Skin epidermis (tissue), 12 donors: Measurements from ENCODE around the gene HSD11B2.
A peak's percentile ranks its signal among the peaks of the same experiment; 100 is the strongest.

Source experiments
- H3K27ac ChIP-seq, 21 experiments: fragments of 200-600 bp; sonication (generic) in 11 of 21; one replicate each; pipeline ENCODE4 v1.5.0; 2020; ENCODE audit warnings: mild to moderate bottlenecking in 3 of 21, inconsistent platforms in 2 of 21, moderate library complexity in 2 of 21
- H3K4me3 ChIP-seq, 7 experiments: fragments of 200-600 bp; sonication (generic) in 2 of 7; one replicate each; pipeline ENCODE4 v1.5.0; 2020; ENCODE audit warnings: inconsistent platforms in 2 of 7, mild to moderate bottlenecking in 2 of 7, moderate library complexity in 1 of 7

Gene HSD11B2

GRCh38 chr16:67411339-67411738 is 19.6 kb upstream of the HSD11B2 start:
- Histone ChIP-seq H3K4me3 (no peak overlapping the region), H3K27ac (no peak overlapping the region)

- H3K4me3 ChIP-seq = no peak overlapping the region
- peak overlapping the region in 2 of 21 experiments; percentile 3 to 42 for H3K27ac ChIP-seq
Observed at GRCh38 chr16:67412294-67412693, 18.6 kb upstream of the HSD11B2 start.

GRCh38 chr16:67413978-67414911 is 16.7 kb upstream of the HSD11B2 start:
- Histone ChIP-seq H3K27ac (peak overlapping the region in 12 of 21 experiments; percentile 6 to 92 (median 26)), H3K4me3 (no peak overlapping the region)

- Histone ChIP-seq H3K4me3 (peak overlapping the region; percentile 52 to 70 (median 67)), H3K27ac (peak overlapping the region in 18 of 21 experiments; percentile 59 to 95 (median 89))
Observed at GRCh38 chr16:67415421-67415820, 15.5 kb upstream of the HSD11B2 start.

GRCh38 chr16:67415872-67416793 is 14.8 kb upstream of the HSD11B2 start, which contains the start of gene ZDHHC1:
Gene ZDHHC1 (minus strand): TSS chr16:67416477. CDS start chr16:67407775, 8,702 bp downstream.
- Histone ChIP-seq H3K4me3 (peak within 1 kb of the TSS; percentile 52 to 70 (median 67)), H3K27ac (peak within 1 kb of the TSS; percentile 59 to 95 (median 88))

GRCh38 chr16:67417333-67418061 is 13.4 kb upstream of the HSD11B2 start:
- H3K27ac ChIP-seq = peak overlapping the region in 3 of 21 experiments; percentile 32 to 86 (median 84)
- H3K4me3 ChIP-seq = no peak overlapping the region

- Histone ChIP-seq H3K27ac (no peak overlapping the region), H3K4me3 (no peak overlapping the region)
Observed at GRCh38 chr16:67419502-67419901, 11.4 kb upstream of the HSD11B2 start.

GRCh38 chr16:67419931-67420330 is 11.0 kb upstream of the HSD11B2 start:
- Histone ChIP-seq H3K27ac (no peak overlapping the region), H3K4me3 (no peak overlapping the region)

GRCh38 chr16:67421030-67421429 is 9.9 kb upstream of the HSD11B2 start:
- Histone ChIP-seq H3K27ac (no peak overlapping the region), H3K4me3 (no peak overlapping the region)

GRCh38 chr16:67423015-67423414 is 7.9 kb upstream of the HSD11B2 start:
- no peak overlapping the region for H3K27ac ChIP-seq
- H3K4me3 ChIP-seq = no peak overlapping the region

GRCh38 chr16:67423611-67424260 is 7.2 kb upstream of the HSD11B2 start:
- no peak overlapping the region for H3K27ac ChIP-seq
- no peak overlapping the region for H3K4me3 ChIP-seq

GRCh38 chr16:67424261-67424615 is 6.7 kb upstream of the HSD11B2 start:
- Histone ChIP-seq H3K27ac (no peak overlapping the region), H3K4me3 (no peak overlapping the region)

GRCh38 chr16:67425061-67425460 is 5.9 kb upstream of the HSD11B2 start:
- Histone ChIP-seq H3K4me3 (no peak overlapping the region), H3K27ac (peak overlapping the region in 1 of 21 experiments; percentile 14)

GRCh38 chr16:67425580-67425979 is 5.3 kb upstream of the HSD11B2 start:
- H3K27ac ChIP-seq = peak overlapping the region in 2 of 21 experiments; percentile 10 to 16

GRCh38 chr16:67426022-67426421 is 4.9 kb upstream of the HSD11B2 start:
- H3K4me3 ChIP-seq = no peak overlapping the region
- H3K27ac ChIP-seq = peak overlapping the region in 2 of 21 experiments; percentile 10 to 16

More at GRCh38 chr16:67425580-67425979, 5.3 kb upstream of the HSD11B2 start:
- H3K4me3 ChIP-seq = no peak overlapping the region

- H3K4me3 ChIP-seq = no peak overlapping the region
- no peak overlapping the region for H3K27ac ChIP-seq
Observed at GRCh38 chr16:67426950-67427349, 4.0 kb upstream of the HSD11B2 start.

GRCh38 chr16:67428146-67428731 is 2.7 kb upstream of the HSD11B2 start:
- Histone ChIP-seq H3K27ac (peak overlapping the region in 4 of 21 experiments; percentile 7 to 36 (median 18)), H3K4me3 (no peak overlapping the region)

GRCh38 chr16:67429053-67429798 is 1.7 kb upstream of the HSD11B2 start:
- H3K4me3 ChIP-seq = no peak overlapping the region
- peak overlapping the region in 4 of 21 experiments; percentile 45 to 81 (median 59) for H3K27ac ChIP-seq
